ENCODE results near the gene NUP62CL. TPM values are rescaled to one million over a fixed set of nuclear protein-coding genes. Genes with fewer than 3 reads are reported as not detected.
A peak's percentile ranks its signal among the peaks of the same experiment; 100 is the strongest.

NUP62CL gene, protein sequence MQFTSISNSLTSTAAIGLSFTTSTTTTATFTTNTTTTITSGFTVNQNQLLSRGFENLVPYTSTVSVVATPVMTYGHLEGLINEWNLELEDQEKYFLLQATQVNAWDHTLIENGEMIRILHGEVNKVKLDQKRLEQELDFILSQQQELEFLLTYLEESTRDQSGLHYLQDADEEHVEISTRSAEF
- polyA plus RNA-seq (2013): 2.1 TPM in 2 replicates

DNA sequence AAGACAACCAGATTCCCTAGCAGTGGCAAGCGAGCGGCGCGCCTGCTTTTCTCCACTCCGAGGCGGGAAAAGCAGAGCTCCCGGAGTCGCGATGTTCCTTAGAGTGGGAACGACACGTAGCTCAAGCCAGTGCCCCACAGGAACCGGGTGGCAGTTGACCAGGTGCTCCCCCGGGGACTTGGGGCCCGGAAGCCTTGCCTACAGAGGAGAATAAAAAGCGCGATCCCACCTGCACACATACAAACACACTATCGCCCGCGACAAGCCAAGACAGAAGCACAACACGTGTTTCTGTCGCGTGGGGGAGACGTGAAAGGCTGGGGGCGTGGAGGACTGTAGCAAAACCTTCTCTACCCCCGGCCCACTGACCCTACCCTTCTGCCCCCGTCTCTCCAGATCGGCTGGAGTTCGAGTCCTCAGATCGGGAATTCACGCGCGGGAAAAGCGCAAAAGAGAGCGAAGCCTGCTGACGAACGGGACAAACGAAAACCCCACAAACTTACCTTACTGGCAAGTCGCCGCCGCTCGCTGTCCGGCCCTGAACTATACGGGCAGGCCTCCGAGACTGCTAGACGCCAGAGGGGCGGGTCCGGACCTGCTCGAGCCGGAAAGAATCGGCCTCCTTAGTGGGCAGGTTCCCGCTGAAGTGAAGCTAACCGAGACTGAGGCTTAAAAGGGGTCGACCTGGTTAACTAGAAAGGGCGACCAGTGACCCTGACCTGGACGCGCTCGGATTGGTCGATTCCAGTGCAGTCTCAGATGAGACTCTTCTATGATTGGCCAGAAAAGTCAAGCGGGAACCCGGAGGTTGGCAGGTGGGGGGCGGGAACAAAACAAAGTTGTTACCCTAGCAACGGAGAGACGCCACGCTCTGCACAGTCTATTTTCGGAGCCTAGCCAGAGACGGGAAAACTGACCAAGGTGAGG is at the start of gene NUP62CL, which contains the start of gene DNAAF6:
Gene NUP62CL, minus strand, starts transcription at position 664 of the 927 bp plus-strand sequence. CDS start 31,287 bp downstream, outside the sequence.
Gene DNAAF6, plus strand, starts transcription at position 842 of the 927 bp plus-strand sequence. CDS start 6,265 bp downstream, outside the sequence.
- no peaks in the 10 kb centered on the region for H3K79me1 ChIP-seq (ENCODE audit: low read length)
- no peak within 1 kb of the TSS for H2BK5ac ChIP-seq (ENCODE audit: low read depth, low read length, poor library complexity)
- no peak within 1 kb of the TSS for H4K91ac ChIP-seq (ENCODE audit: low read depth, low read length)
- H2AK5ac ChIP-seq (ENCODE audit: low read length): no peak within 1 kb of the TSS
- H3K23ac ChIP-seq (ENCODE audit: low read length): no peak within 1 kb of the TSS
- H3K18ac ChIP-seq (ENCODE audit: low read length): no peak within 1 kb of the TSS
- H3K4me2 ChIP-seq (ENCODE audit: low read length): peak within 1 kb of the TSS; percentile 71
- peak within 1 kb of the TSS; percentile 18 for H4K12ac ChIP-seq (ENCODE audit: low read depth, low read length)
- no peak within 1 kb of the TSS for H4K8ac ChIP-seq (ENCODE audit: low read depth, low read length)
- H3K79me2 ChIP-seq (ENCODE audit: control insufficient read depth, insufficient read depth, low read length, poor library complexity): no peaks in the 10 kb centered on the region
- H3K9ac ChIP-seq (ENCODE audit: low read length): peak within 1 kb of the TSS; percentile 31
- H3K4ac ChIP-seq (ENCODE audit: low read depth, low read length): no peak within 1 kb of the TSS
- H2BK12ac ChIP-seq (ENCODE audit: low read length): no peak within 1 kb of the TSS
- H3K27me3 ChIP-seq (ENCODE audit: insufficient read depth, low read length): no peaks in the 10 kb centered on the region
- no peaks in the 10 kb centered on the region for H3K9me3 ChIP-seq (ENCODE audit: insufficient read depth, low read depth, low read length)
- peak; percentile 62 to 72 for DNase-seq
- no peak within 1 kb of the TSS for H3K14ac ChIP-seq (ENCODE audit: low read length)
- WGBS (ENCODE audit: extremely low coverage, insufficient coverage, insufficient read length): no CpG with 5 or more reads among the region's 66 CpGs
- H2AFZ ChIP-seq (ENCODE audit: insufficient read depth, low read length, poor library complexity): peak within 1 kb of the TSS; percentile 71
- H3K4me1 ChIP-seq (ENCODE audit: control insufficient read depth in 1 of 2, insufficient read depth in 2 of 2, low read length in 2 of 2): no peaks in the 10 kb centered on the region
- H3K27ac ChIP-seq (ENCODE audit: low read depth, low read length): peak within 1 kb of the TSS; percentile 40
- no peak within 1 kb of the TSS for H2BK120ac ChIP-seq (ENCODE audit: insufficient read depth, low read length, poor library complexity)
- peak within 1 kb of the TSS; percentile 78 for H3K4me3 ChIP-seq (ENCODE audit: low read depth, low read length)
- H3K36me3 ChIP-seq (ENCODE audit: control insufficient read depth in 1 of 2, insufficient read depth in 2 of 2, low read length in 2 of 2): no peaks in the 10 kb centered on the region

DNA sequence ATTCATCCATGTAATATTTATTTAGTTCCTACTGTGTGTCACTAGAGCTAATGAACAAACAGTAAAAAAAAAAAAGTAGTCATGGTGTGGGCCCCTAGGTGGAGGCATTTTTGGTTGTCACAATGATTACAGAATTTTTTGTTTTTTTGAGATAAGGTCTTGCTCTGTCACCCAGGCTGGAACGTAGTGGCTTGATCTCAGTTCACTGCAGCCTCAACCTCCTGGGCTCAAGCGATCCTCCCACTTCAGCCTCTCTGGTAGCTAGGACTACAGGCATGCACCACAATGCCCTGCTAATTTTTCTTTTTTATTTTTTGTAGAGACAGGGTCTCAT is 22.2 kb upstream of the NUP62CL start:
- peak in 1 of 2 donors; percentile 45 for DNase-seq
- H3K4me2 ChIP-seq (ENCODE audit: low read length): no peak overlapping the region
- no peak overlapping the region for H2BK5ac ChIP-seq (ENCODE audit: low read depth, low read length, poor library complexity)
- no peak overlapping the region for H4K8ac ChIP-seq (ENCODE audit: low read depth, low read length)
- H2BK12ac ChIP-seq (ENCODE audit: low read length): no peak overlapping the region
- H3K4me3 ChIP-seq (ENCODE audit: low read depth, low read length): no peak overlapping the region
- H3K23ac ChIP-seq (ENCODE audit: low read length): no peak overlapping the region
- no peak overlapping the region for H3K4ac ChIP-seq (ENCODE audit: low read depth, low read length)
- H3K9ac ChIP-seq (ENCODE audit: low read length): no peak overlapping the region
- H3K36me3 ChIP-seq (ENCODE audit: control insufficient read depth in 1 of 2, insufficient read depth in 2 of 2, low read length in 2 of 2): no peaks in the 10 kb centered on the region
- no peak overlapping the region for H3K14ac ChIP-seq (ENCODE audit: low read length)
- no peak overlapping the region for H2AFZ ChIP-seq (ENCODE audit: insufficient read depth, low read length, poor library complexity)
- no peaks in the 10 kb centered on the region for H3K79me2 ChIP-seq (ENCODE audit: control insufficient read depth, insufficient read depth, low read length, poor library complexity)
- no peak overlapping the region for H2BK120ac ChIP-seq (ENCODE audit: insufficient read depth, low read length, poor library complexity)
- no peak overlapping the region for H3K18ac ChIP-seq (ENCODE audit: low read length)
- H2AK5ac ChIP-seq (ENCODE audit: low read length): no peak overlapping the region
- WGBS (ENCODE audit: extremely low coverage, insufficient coverage, insufficient read length): no CpG with 5 or more reads among the region's 2 CpGs
- H4K12ac ChIP-seq (ENCODE audit: low read depth, low read length): no peak overlapping the region
- no peaks in the 10 kb centered on the region for H3K27me3 ChIP-seq (ENCODE audit: insufficient read depth, low read length)
- no peak overlapping the region for H3K27ac ChIP-seq (ENCODE audit: low read depth, low read length)
- H3K79me1 ChIP-seq (ENCODE audit: low read length): no peaks in the 10 kb centered on the region
- no peak overlapping the region for H4K91ac ChIP-seq (ENCODE audit: low read depth, low read length)
- no peaks in the 10 kb centered on the region for H3K9me3 ChIP-seq (ENCODE audit: insufficient read depth, low read depth, low read length)
- no peaks in the 10 kb centered on the region for H3K4me1 ChIP-seq (ENCODE audit: control insufficient read depth in 1 of 2, insufficient read depth in 2 of 2, low read length in 2 of 2)

DNA sequence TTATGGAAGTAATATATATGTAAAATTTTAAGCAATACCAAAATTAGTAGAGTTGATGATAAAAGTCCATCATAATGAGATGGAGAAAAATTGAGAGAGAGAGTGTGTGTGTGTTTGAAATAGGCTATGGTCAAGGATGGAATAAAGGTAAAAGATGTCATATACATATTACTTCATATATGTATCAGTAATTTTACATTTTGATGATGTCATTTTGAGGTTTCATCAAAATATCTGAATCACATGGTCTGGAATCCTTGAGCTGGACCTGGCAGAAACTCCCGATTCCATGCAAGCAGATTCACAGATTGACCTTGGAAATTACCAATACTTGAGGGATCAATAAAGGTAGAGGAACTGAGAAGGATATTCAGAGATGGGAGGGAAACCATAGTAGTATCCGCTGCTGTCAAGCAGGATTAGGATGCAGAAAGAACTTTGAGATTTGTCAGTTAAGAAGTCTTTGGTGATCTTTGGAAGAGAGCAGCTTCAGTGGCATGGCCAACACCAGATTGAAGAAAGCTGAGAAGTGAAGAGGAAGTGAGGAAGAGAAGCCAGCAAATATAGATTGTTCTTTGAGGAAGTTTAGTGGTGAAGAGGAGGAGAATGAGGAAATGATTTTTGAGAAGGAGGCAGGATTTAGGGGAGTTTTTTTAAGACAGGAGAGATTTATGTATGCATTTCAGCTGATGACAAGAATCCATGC is 21.7 kb upstream of the NUP62CL start:
- Histone ChIP-seq H3K18ac (ENCODE audit: low read length) (no peak overlapping the region), H3K36me3 (ENCODE audit: control insufficient read depth in 1 of 2, insufficient read depth in 2 of 2, low read length in 2 of 2) (no peaks in the 10 kb centered on the region), H4K8ac (ENCODE audit: low read depth, low read length) (no peak overlapping the region), H3K9ac (ENCODE audit: low read length) (no peak overlapping the region), H3K27ac (ENCODE audit: low read depth, low read length) (no peak overlapping the region), H2BK5ac (ENCODE audit: low read depth, low read length, poor library complexity) (no peak overlapping the region), H2BK120ac (ENCODE audit: insufficient read depth, low read length, poor library complexity) (no peak overlapping the region), H3K79me1 (ENCODE audit: low read length) (no peaks in the 10 kb centered on the region), H3K14ac (ENCODE audit: low read length) (no peak overlapping the region), H3K4ac (ENCODE audit: low read depth, low read length) (no peak overlapping the region), H2AFZ (ENCODE audit: insufficient read depth, low read length, poor library complexity) (no peak overlapping the region), H4K91ac (ENCODE audit: low read depth, low read length) (no peak overlapping the region), H4K12ac (ENCODE audit: low read depth, low read length) (no peak overlapping the region), H3K27me3 (ENCODE audit: insufficient read depth, low read length) (no peaks in the 10 kb centered on the region), H3K9me3 (ENCODE audit: insufficient read depth, low read depth, low read length) (no peaks in the 10 kb centered on the region), H3K4me1 (ENCODE audit: control insufficient read depth in 1 of 2, insufficient read depth in 2 of 2, low read length in 2 of 2) (no peaks in the 10 kb centered on the region), H3K4me2 (ENCODE audit: low read length) (no peak overlapping the region), H3K79me2 (ENCODE audit: control insufficient read depth, insufficient read depth, low read length, poor library complexity) (no peaks in the 10 kb centered on the region), H2AK5ac (ENCODE audit: low read length) (no peak overlapping the region), H3K4me3 (ENCODE audit: low read depth, low read length) (no peak overlapping the region), H3K23ac (ENCODE audit: low read length) (no peak overlapping the region), H2BK12ac (ENCODE audit: low read length) (no peak overlapping the region)
- peak in 1 of 2 donors; percentile 2 for DNase-seq
- WGBS (ENCODE audit: extremely low coverage, insufficient coverage, insufficient read length): no CpG with 5 or more reads among the region's 2 CpGs

DNA sequence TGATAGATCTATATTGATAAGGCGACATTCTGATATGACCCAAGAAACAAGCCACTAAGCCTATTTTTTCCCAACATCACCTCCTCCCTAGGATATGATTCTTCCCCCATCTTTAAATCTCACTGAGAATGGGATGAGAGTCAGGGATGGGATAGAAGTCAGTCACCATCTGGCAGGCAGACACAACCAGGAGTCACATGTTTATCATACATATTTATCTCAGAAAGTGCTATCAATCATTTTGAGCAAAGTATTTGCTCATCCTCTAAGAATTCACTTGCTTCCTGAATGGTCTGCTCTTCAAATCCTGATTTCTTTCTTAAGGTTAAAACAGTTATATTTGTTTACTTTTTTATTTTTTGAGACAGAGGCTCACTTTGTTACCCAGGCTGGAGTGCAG is 20.5 kb upstream of the NUP62CL start:
- Histone ChIP-seq H3K36me3 (ENCODE audit: control insufficient read depth in 1 of 2, insufficient read depth in 2 of 2, low read length in 2 of 2) (no peaks in the 10 kb centered on the region), H3K4me1 (ENCODE audit: control insufficient read depth in 1 of 2, insufficient read depth in 2 of 2, low read length in 2 of 2) (no peaks in the 10 kb centered on the region), H3K4ac (ENCODE audit: low read depth, low read length) (no peak overlapping the region), H2BK5ac (ENCODE audit: low read depth, low read length, poor library complexity) (no peak overlapping the region), H3K9ac (ENCODE audit: low read length) (no peak overlapping the region), H4K8ac (ENCODE audit: low read depth, low read length) (no peak overlapping the region), H2BK120ac (ENCODE audit: insufficient read depth, low read length, poor library complexity) (no peak overlapping the region), H4K12ac (ENCODE audit: low read depth, low read length) (no peak overlapping the region), H3K14ac (ENCODE audit: low read length) (no peak overlapping the region), H4K91ac (ENCODE audit: low read depth, low read length) (no peak overlapping the region), H3K27ac (ENCODE audit: low read depth, low read length) (no peak overlapping the region), H3K23ac (ENCODE audit: low read length) (no peak overlapping the region), H3K79me2 (ENCODE audit: control insufficient read depth, insufficient read depth, low read length, poor library complexity) (no peaks in the 10 kb centered on the region), H3K4me3 (ENCODE audit: low read depth, low read length) (no peak overlapping the region), H2AFZ (ENCODE audit: insufficient read depth, low read length, poor library complexity) (no peak overlapping the region), H3K4me2 (ENCODE audit: low read length) (no peak overlapping the region), H3K9me3 (ENCODE audit: insufficient read depth, low read depth, low read length) (no peaks in the 10 kb centered on the region), H3K79me1 (ENCODE audit: low read length) (no peaks in the 10 kb centered on the region), H2AK5ac (ENCODE audit: low read length) (no peak overlapping the region), H3K18ac (ENCODE audit: low read length) (no peak overlapping the region), H2BK12ac (ENCODE audit: low read length) (no peak overlapping the region), H3K27me3 (ENCODE audit: insufficient read depth, low read length) (no peaks in the 10 kb centered on the region)
- WGBS (ENCODE audit: extremely low coverage, insufficient coverage, insufficient read length): no CpG with 5 or more reads among the region's 1 CpG
- DNase-seq: peak in 1 of 2 donors; percentile 43
